Liver (tissue), 2 donors: ENCODE data around the gene TTC28.

Source experiments
- CTCF ChIP-seq: fragments of 150-350 bp; IDR thresholded peaks from 2 replicates; pipeline ENCODE4 v1.5.1; 2017; ENCODE audit warnings: improper control_type of control experiment, low read depth, low read length; ENCODE audit not compliant: missing input control
- FOXA1 ChIP-seq: IDR thresholded peaks from 2 replicates; pipeline ENCODE4 v1.6.1; 2016; ENCODE audit warnings: antibody characterized with exemption
- REST ChIP-seq: IDR thresholded peaks from 2 replicates; pipeline ENCODE4 v1.6.1; 2016; ENCODE audit warnings: antibody characterized with exemption, mild to moderate bottlenecking
- donor health status: healthy.

- no peak for TF ChIP-seq CTCF
- TF ChIP-seq REST = no peak
- no peak for TF ChIP-seq FOXA1
Observed at GRCh38 chr22:28466399-28466798, 213.2 kb downstream of the TTC28 start.
